Measurements from ENCODE around the gene NPIPB6.
"Not testable (repeated sequence)": the region's sequence is repeated elsewhere in the genome, so short reads cannot be mapped to it uniquely, and the experiment has no call there.

DNA sequence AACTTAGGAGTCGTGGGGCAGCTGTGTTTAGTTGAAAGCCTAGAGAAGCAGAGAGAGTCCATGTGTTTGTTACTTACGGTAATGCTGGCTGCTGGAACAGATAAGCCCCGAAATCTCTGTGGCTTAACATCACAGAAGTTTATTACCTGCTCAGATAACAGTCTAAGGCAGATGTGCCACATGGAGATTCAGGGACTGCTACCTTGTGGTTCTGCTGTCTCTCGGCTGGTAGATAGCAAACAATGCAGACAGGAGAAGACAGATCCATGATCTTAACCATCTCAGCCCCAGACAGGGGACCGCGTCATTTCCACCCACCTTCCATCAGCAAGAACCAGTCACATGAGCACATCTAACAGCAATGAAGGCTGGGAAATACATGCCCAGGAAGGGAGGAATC, 30.7 kb downstream of the NPIPB6 start:
- TF ChIP-seq CTCF, POLR2A (IDR thresholded peaks at IDR 0.05): not testable (repeated sequence)
